HG03139 (cell line): ENCODE data around the gene NFE2L2.
"Not testable (repeated sequence)": the region's sequence is repeated elsewhere in the genome, so short reads cannot be mapped to it uniquely, and the experiment has no call there.

Source experiments
- ATAC-seq: cut with Tn5 transposase; IDR thresholded peaks from one replicate; pipeline ENCODE4 v1.9.1; 2021; ENCODE audit not compliant: unreplicated experiment

NFE2L2 gene

GRCh38 chr2:177258059-177258458, 6.5 kb downstream of the NFE2L2 start:
- no peak for ATAC-seq

GRCh38 chr2:177257471-177257870, 7.1 kb downstream of the NFE2L2 start:
- no peak for ATAC-seq

GRCh38 chr2:177256695-177257094, 7.8 kb downstream of the NFE2L2 start:
- ATAC-seq, result no peak

- no peak for ATAC-seq
Measured at GRCh38 chr2:177256026-177256425, 8.5 kb downstream of the NFE2L2 start.

GRCh38 chr2:177255227-177255601, 9.3 kb downstream of the NFE2L2 start:
- ATAC-seq, result no peak

- ATAC-seq, result no peak
Measured at GRCh38 chr2:177254433-177255226, 9.9 kb downstream of the NFE2L2 start.

GRCh38 chr2:177253704-177254103, 10.8 kb downstream of the NFE2L2 start:
- ATAC-seq, result no peak

GRCh38 chr2:177252808-177253531, 11.6 kb downstream of the NFE2L2 start:
- ATAC-seq, result no peak

GRCh38 chr2:177251165-177251542, 13.4 kb downstream of the NFE2L2 start:
- ATAC-seq, result no peak

GRCh38 chr2:177250461-177250860, 14.1 kb downstream of the NFE2L2 start:
- no peak for ATAC-seq

- ATAC-seq, result no peak
Measured at GRCh38 chr2:177249038-177249437, 15.5 kb downstream of the NFE2L2 start.

GRCh38 chr2:177247693-177248262, 16.7 kb downstream of the NFE2L2 start:
- ATAC-seq, result no peak

GRCh38 chr2:177246523-177247030, 17.9 kb downstream of the NFE2L2 start:
- ATAC-seq, result not testable (repeated sequence)

- ATAC-seq, result no peak
Measured at GRCh38 chr2:177246000-177246399, 18.5 kb downstream of the NFE2L2 start.

GRCh38 chr2:177245010-177245422, 19.5 kb downstream of the NFE2L2 start:
- no peak for ATAC-seq

- ATAC-seq, result no peak
Measured at GRCh38 chr2:177244244-177244771, 20.2 kb downstream of the NFE2L2 start.

- no peak for ATAC-seq
Measured at GRCh38 chr2:177243476-177243875, 21.1 kb downstream of the NFE2L2 start.

GRCh38 chr2:177243073-177243472, 21.5 kb downstream of the NFE2L2 start:
- ATAC-seq, result no peak

GRCh38 chr2:177242121-177242987, 22.2 kb downstream of the NFE2L2 start:
- no peak for ATAC-seq

- ATAC-seq, result no peak
Measured at GRCh38 chr2:177241711-177242120, 22.8 kb downstream of the NFE2L2 start.
